AG04450 (cell line): ENCODE data around the gene ZNF804A. TPM values are rescaled to one million over a fixed set of nuclear protein-coding genes. Genes with fewer than 3 reads are reported as not detected.

Source experiments
- CTCF ChIA-PET: fragments of 300-600, 350-600 bp; formaldehyde crosslinking; extraction: SDS; loops from one replicate; lab custom pipeline; 2022; ENCODE audit warnings: antibody characterized with exemption, inconsistent platforms; lab: Charles Lee
- POLR2A ChIA-PET: fragments of 350-600 bp; formaldehyde crosslinking; extraction: SDS; loops from one replicate; lab custom pipeline; 2021; ENCODE audit warnings: antibody characterized with exemption, inconsistent platforms; lab: Yijun Ruan, JAX
- DNase-seq: peaks from one replicate; pipeline ENCODE4 v3.0.0-alpha.2; 2011; ENCODE audit warnings: low read depth, low spot score
- H3K27ac ChIP-seq: one replicate; pipeline ENCODE4 v1.5.1; 2012; ENCODE audit warnings: low read depth, low read length, control low read depth
- H3K27me3 ChIP-seq: one replicate; pipeline ENCODE4 v1.6.0; 2012; ENCODE audit warnings: low read length; ENCODE audit not compliant: control insufficient read depth, insufficient read depth
- H3K4me3 ChIP-seq: 2 replicates; pipeline ENCODE4 v1.5.1; 2011; ENCODE audit warnings: mild to moderate bottlenecking, low read depth, low read length, control low read depth
- H3K9me3 ChIP-seq: 2 replicates; pipeline ENCODE4 v1.5.1; 2012; ENCODE audit warnings: low read length; ENCODE audit not compliant: control insufficient read depth, insufficient read depth
- CTCF ChIP-seq: IDR thresholded peaks from 2 replicates; pipeline ENCODE4 v1.5.1; 2011; ENCODE audit warnings: low read depth, low read length, control low read depth, inconsistent platforms
- polyA plus RNA-seq: library from polyadenylated mRNA; depleted of rRNA; stranded (reverse); fragments of >200 nt; gene quantifications from 2 replicates; pipeline ENCODE4 v1.2.3, GENCODE V29; 2011

ZNF804A gene
- polyA plus RNA-seq, 1 experiment = 6.2 TPM

DNA sequence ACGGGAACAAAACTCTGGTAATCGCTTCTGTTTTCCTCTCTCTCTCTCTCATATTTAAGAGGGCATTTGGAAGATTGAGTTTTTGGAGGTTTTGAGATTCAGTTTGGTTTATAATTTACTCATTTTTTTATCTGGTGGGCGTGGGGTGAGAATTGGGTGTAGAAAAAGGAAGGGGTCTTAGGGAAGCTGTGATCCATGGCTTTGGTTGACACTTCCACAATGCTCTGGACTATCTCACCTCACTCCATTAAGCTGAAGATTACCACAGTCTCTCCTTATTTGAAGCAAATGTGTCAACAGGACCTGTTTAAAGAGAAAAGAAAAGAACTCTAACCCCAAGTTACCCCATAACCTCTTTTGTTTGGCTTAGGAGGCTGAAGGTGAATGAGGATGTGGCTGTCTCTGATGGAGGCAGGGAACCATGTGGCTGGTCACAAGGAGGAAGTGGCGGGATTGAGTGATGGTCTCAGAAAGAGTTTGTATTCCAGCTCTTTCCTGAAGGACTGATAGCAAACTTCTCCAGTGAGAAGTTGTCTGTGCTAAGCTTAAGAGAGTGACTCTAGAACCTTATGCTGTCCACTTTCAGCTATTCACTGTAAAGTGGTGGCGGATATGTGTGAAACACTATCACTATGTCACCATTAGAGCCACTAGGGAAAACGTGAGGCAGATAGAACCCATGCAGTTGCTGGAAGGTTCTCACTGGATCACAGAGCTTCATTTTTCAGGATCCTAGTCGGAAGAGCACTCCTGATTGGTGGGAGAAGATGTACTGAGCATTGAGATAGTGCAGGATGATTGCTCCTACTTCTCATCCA is 934 bp downstream of the ZNF804A start:
- POLR2A ChIA-PET = interaction anchor here (0.8 to 1.2 kb wide), 2 partner anchors 12 to 47 kb away, joined by 3 to 4 read pairs; no protein-coding TSS in a partner anchor
- H3K4me3 ChIP-seq = peak overlapping the region; percentile 69
- TF ChIP-seq CTCF = no peak
- no peaks in the 10 kb centered on the region for H3K9me3 ChIP-seq
- CTCF ChIA-PET = interaction anchor here (0.8 to 1.8 kb wide), 4 partner anchors 11 to 1140 kb away, joined by 3 to 12 read pairs (median 3); partner anchors contain the start of gene FSIP2
- no peak overlapping the region for H3K27ac ChIP-seq
- H3K27me3 ChIP-seq = no peaks in the 10 kb centered on the region
- no peak for DNase-seq

GRCh38 chr2:184599872-184600222 is 1.5 kb downstream of the ZNF804A start:
- Histone ChIP-seq H3K27me3 (no peaks in the 10 kb centered on the region), H3K27ac (no peak overlapping the region), H3K9me3 (no peaks in the 10 kb centered on the region), H3K4me3 (peak overlapping the region; percentile 69)
- TF ChIP-seq CTCF = no peak
- ChIA-PET CTCF (interaction anchor here (0.8 to 1.8 kb wide), 4 partner anchors 11 to 1139 kb away, joined by 3 to 12 read pairs (median 3); partner anchors contain the start of gene FSIP2), POLR2A (interaction anchor here (0.8 to 1.2 kb wide), 2 partner anchors 12 to 46 kb away, joined by 3 to 4 read pairs; no protein-coding TSS in a partner anchor)
- DNase-seq = no peak

DNA sequence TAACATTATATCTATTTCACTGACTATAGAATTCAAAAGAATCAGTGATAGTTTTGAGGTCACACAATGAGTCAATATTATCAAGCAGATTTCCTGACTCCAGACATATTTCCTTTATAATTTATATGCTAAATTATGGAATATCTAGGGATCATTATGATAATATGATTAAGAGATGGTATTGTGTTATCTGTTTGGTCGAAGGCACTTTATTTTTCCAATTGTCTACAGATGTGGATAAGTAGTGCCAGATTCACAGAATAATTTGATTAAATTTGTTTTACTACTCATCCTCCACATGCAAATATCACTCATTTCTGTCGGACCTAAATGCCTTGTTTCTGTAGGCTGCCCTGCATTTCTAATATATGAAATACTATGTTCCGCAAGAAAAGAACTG is 4.4 kb downstream of the ZNF804A start:
- Histone ChIP-seq H3K27ac (no peak overlapping the region), H3K4me3 (no peak overlapping the region), H3K27me3 (no peaks in the 10 kb centered on the region), H3K9me3 (no peaks in the 10 kb centered on the region)
- TF ChIP-seq CTCF = no peak
- no peak for DNase-seq
- ChIA-PET POLR2A (no interaction called here), CTCF (no interaction called here)

GRCh38 chr2:184610891-184611290 is 12.6 kb downstream of the ZNF804A start:
- Histone ChIP-seq H3K27ac (no peak overlapping the region), H3K9me3 (no peaks in the 10 kb centered on the region), H3K27me3 (no peaks in the 10 kb centered on the region), H3K4me3 (no peak overlapping the region)
- ChIA-PET POLR2A (interaction anchor here (0.9 kb wide), 1 partner anchor 11 kb away, joined by 4 read pairs; no protein-coding TSS in a partner anchor), CTCF (interaction anchor here (1.0 to 2.7 kb wide), 13 partner anchors 8 to 1362 kb away, joined by 3 to 12 read pairs (median 5); no protein-coding TSS in a partner anchor)
- no peak for TF ChIP-seq CTCF
- DNase-seq = no peak
